ENCODE measurements around the gene DLGAP4. TPM values are rescaled to one million over a fixed set of nuclear protein-coding genes. Genes with fewer than 3 reads are reported as not detected.

DLGAP4 gene
- total and polyA plus RNA-seq, 2 of the 13 experiments (the other 11 are each of a cell fraction or from before 2014, with no cell fraction given) = 15.2 to 26.7 TPM

DNA sequence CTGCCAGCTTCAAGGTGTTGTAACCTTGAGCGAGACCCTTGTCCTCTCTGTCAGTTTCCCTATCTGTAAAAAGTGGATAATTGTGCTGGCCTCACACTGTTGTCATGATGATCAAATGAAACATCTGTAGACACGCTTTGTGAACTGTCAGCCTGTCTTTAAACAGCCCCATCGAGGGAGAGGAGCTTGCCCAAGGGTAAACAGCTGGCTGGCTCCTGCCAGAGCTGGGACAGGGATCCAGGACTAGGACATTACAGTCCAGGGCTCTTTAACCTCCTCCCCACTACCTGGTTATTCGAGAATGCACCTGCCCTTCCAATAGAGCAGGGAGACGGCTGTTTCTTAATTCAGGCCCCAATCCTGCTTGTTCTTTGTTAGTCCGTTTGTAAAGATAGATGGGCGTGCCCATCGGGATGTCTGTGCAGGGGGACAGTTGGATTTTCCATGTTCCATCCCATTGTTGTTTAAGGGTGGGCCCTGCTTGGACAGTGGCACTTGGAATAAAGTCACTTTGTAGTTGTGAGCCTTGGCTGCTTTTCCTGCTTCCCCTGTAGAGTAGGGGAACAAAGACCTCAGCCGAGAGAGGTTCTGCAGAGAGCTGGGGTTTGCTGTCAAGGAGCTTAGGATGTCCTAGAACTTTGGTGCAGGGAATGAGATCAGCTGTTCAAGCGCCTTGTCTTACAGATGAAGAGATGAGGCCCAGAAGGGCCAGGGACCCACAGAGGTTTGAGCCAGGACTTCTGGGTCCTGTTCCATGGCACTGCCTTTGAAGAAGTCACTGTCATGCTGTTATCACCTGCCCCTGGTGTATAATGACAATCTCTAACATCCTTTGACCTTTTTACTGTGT, 157.3 kb downstream of the DLGAP4 start (continued):
- TF ChIP-seq, protein P1, sequence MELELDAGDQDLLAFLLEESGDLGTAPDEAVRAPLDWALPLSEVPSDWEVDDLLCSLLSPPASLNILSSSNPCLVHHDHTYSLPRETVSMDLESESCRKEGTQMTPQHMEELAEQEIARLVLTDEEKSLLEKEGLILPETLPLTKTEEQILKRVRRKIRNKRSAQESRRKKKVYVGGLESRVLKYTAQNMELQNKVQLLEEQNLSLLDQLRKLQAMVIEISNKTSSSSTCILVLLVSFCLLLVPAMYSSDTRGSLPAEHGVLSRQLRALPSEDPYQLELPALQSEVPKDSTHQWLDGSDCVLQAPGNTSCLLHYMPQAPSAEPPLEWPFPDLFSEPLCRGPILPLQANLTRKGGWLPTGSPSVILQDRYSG (CRISPR knock-in tag; IDR thresholded peaks at IDR 0.05) = no peak
- TF ChIP-seq, protein P2, sequence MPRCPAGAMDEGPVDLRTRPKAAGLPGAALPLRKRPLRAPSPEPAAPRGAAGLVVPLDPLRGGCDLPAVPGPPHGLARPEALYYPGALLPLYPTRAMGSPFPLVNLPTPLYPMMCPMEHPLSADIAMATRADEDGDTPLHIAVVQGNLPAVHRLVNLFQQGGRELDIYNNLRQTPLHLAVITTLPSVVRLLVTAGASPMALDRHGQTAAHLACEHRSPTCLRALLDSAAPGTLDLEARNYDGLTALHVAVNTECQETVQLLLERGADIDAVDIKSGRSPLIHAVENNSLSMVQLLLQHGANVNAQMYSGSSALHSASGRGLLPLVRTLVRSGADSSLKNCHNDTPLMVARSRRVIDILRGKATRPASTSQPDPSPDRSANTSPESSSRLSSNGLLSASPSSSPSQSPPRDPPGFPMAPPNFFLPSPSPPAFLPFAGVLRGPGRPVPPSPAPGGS (CRISPR knock-in tag; IDR thresholded peaks at IDR 0.05) = no peak
- TF ChIP-seq SP1 (IDR thresholded peaks at IDR 0.05) (no peak), SP1 (CRISPR knock-in tag; IDR thresholded peaks at IDR 0.05) (no peak), KAT8 (CRISPR knock-in tag; IDR thresholded peaks at IDR 0.05) (no peak), NR2F1 (CRISPR knock-in tag; IDR thresholded peaks at IDR 0.05) (no peak), ZBTB1 (CRISPR knock-in tag; IDR thresholded peaks at IDR 0.05; ENCODE audit: borderline replicate concordance) (no peak), LCORL (IDR thresholded peaks at IDR 0.05) (no peak), LCORL (CRISPR knock-in tag; IDR thresholded peaks at IDR 0.05) (peak; percentile 8; the same call in 1 of the 2 replicates), ARNT2 (CRISPR knock-in tag; IDR thresholded peaks at IDR 0.05; ENCODE audit: low read depth) (0 out of 2 replicates have a peak, but pooled peaks have one; percentile 16), ZNF569 (CRISPR knock-in tag; IDR thresholded peaks at IDR 0.05; ENCODE audit: borderline replicate concordance) (no peak), JUNB (CRISPR knock-in tag; IDR thresholded peaks at IDR 0.05; ENCODE audit: borderline replicate concordance) (no peak), ZNF234 (CRISPR knock-in tag; conservative IDR thresholded peaks at IDR 0.05) (0 out of 2 replicates have a peak, but pooled peaks have one; percentile 28), ZNF552 (CRISPR knock-in tag; IDR thresholded peaks at IDR 0.05; ENCODE audit: borderline replicate concordance) (no peak), ZNF296 (CRISPR knock-in tag; conservative IDR thresholded peaks at IDR 0.05) (no peak), ZNF160 (CRISPR knock-in tag; IDR thresholded peaks at IDR 0.05) (no peak)
- TF ChIP-seq, protein P3, sequence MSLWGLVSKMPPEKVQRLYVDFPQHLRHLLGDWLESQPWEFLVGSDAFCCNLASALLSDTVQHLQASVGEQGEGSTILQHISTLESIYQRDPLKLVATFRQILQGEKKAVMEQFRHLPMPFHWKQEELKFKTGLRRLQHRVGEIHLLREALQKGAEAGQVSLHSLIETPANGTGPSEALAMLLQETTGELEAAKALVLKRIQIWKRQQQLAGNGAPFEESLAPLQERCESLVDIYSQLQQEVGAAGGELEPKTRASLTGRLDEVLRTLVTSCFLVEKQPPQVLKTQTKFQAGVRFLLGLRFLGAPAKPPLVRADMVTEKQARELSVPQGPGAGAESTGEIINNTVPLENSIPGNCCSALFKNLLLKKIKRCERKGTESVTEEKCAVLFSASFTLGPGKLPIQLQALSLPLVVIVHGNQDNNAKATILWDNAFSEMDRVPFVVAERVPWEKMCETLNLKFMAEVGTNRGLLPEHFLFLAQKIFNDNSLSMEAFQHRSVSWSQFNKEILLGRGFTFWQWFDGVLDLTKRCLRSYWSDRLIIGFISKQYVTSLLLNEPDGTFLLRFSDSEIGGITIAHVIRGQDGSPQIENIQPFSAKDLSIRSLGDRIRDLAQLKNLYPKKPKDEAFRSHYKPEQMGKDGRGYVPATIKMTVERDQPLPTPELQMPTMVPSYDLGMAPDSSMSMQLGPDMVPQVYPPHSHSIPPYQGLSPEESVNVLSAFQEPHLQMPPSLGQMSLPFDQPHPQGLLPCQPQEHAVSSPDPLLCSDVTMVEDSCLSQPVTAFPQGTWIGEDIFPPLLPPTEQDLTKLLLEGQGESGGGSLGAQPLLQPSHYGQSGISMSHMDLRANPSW (CRISPR knock-in tag; IDR thresholded peaks at IDR 0.05; ENCODE audit: borderline replicate concordance) = no peak
- TF ChIP-seq, protein P4, sequence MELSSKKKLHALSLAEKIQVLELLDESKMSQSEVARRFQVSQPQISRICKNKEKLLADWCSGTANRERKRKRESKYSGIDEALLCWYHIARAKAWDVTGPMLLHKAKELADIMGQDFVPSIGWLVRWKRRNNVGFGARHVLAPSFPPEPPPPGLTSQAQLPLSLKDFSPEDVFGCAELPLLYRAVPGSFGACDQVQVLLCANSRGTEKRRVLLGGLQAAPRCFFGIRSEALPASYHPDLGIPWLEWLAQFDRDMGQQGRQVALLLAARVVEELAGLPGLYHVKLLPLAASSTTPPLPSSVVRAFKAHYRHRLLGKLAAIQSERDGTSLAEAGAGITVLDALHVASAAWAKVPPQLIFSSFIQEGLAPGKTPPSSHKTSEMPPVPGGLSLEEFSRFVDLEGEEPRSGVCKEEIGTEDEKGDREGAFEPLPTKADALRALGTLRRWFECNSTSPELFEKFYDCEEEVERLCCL (CRISPR knock-in tag; IDR thresholded peaks at IDR 0.05; ENCODE audit: borderline replicate concordance) = no peak
- TF ChIP-seq, protein P5, sequence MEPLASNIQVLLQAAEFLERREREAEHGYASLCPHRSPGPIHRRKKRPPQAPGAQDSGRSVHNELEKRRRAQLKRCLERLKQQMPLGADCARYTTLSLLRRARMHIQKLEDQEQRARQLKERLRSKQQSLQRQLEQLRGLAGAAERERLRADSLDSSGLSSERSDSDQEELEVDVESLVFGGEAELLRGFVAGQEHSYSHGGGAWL (CRISPR knock-in tag; IDR thresholded peaks at IDR 0.05) = no peak
- TF ChIP-seq, protein P6, sequence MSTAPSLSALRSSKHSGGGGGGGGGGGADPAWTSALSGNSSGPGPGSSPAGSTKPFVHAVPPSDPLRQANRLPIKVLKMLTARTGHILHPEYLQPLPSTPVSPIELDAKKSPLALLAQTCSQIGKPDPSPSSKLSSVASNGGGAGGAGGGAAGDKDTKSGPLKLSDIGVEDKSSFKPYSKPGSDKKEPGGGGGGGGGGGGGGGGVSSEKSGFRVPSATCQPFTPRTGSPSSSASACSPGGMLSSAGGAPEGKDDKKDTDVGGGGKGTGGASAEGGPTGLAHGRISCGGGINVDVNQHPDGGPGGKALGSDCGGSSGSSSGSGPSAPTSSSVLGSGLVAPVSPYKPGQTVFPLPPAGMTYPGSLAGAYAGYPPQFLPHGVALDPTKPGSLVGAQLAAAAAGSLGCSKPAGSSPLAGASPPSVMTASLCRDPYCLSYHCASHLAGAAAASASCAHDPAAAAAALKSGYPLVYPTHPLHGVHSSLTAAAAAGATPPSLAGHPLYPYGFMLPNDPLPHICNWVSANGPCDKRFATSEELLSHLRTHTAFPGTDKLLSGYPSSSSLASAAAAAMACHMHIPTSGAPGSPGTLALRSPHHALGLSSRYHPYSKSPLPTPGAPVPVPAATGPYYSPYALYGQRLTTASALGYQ (CRISPR knock-in tag; IDR thresholded peaks at IDR 0.05) = no peak

Measured in HepG2 (cell line).